SK-N-SH treated with all-trans-retinoic acid at 6 μM for 48 hours (cell line): ENCODE data around the gene DDA1.

Experiments
- ATAC-seq: fragments of 200-7000 bp; cut with Tn5 transposase; 3 replicates; pipeline ENCODE4 v1.9.1; 2020; ENCODE audit warnings: mild to moderate bottlenecking, moderate library complexity
- ARNTL ChIP-seq: fragments of 450-650 bp; formaldehyde crosslinking; IDR thresholded peaks from 2 replicates; pipeline ENCODE4 v1.5.0; 2020; ENCODE audit warnings: low read depth, mild to moderate bottlenecking, moderate library complexity, borderline replicate concordance
- BACH2 ChIP-seq: fragments of 250-450 bp; sonication (Bioruptor Pico); IDR thresholded peaks from 2 replicates; pipeline ENCODE4 v1.9.0; 2021; ENCODE audit warnings: mild to moderate bottlenecking, borderline replicate concordance
- CSDC2 ChIP-seq: fragments of 250-450 bp; sonication (Bioruptor Pico); IDR thresholded peaks from 2 replicates; pipeline ENCODE4 v1.5.0; 2020; ENCODE audit warnings: mild to moderate bottlenecking, moderate library complexity
- ESRRG ChIP-seq: fragments of 250-450 bp; sonication (Bioruptor Pico); IDR thresholded peaks from 2 replicates; pipeline ENCODE4 v1.6.1; 2021; ENCODE audit warnings: mild to moderate bottlenecking
- GLIS3 ChIP-seq: fragments of 250-450 bp; sonication (Bioruptor Pico); IDR thresholded peaks from 2 replicates; pipeline ENCODE4 v1.5.0; 2020; ENCODE audit warnings: mild to moderate bottlenecking, moderate library complexity
- ISL1 ChIP-seq: fragments of 250-450 bp; sonication (Bioruptor Pico); IDR thresholded peaks from 2 replicates; pipeline ENCODE4 v2.1.2; 2022; ENCODE audit warnings: mild to moderate bottlenecking, moderate library complexity
- OSR1 ChIP-seq: fragments of 250-450 bp; sonication (Bioruptor Pico); IDR thresholded peaks from 2 replicates; pipeline ENCODE4 v1.8.0; 2022; ENCODE audit warnings: moderate library complexity, mild to moderate bottlenecking, inconsistent platforms
- PPARA ChIP-seq: fragments of 250-450 bp; sonication (Bioruptor Pico); IDR thresholded peaks from 2 replicates; pipeline ENCODE4 v1.5.0; 2020; ENCODE audit warnings: mild to moderate bottlenecking, borderline replicate concordance
- RARB ChIP-seq: fragments of 250-450 bp; sonication (Bioruptor Pico); IDR thresholded peaks from 2 replicates; pipeline ENCODE4 v1.8.0; 2021; ENCODE audit warnings: mild to moderate bottlenecking, moderate library complexity
- SNAI2 ChIP-seq: fragments of 250-450 bp; sonication (Bioruptor Pico); IDR thresholded peaks from 2 replicates; pipeline ENCODE4 v1.5.0; 2020; ENCODE audit warnings: mild to moderate bottlenecking, moderate library complexity
- TCF4 ChIP-seq: fragments of 250-450 bp; sonication (Bioruptor Pico); IDR thresholded peaks from 2 replicates; pipeline ENCODE4 v1.8.0; 2021; ENCODE audit warnings: mild to moderate bottlenecking, moderate library complexity, borderline replicate concordance
- TOX ChIP-seq: fragments of 250-450 bp; sonication (Bioruptor Pico); IDR thresholded peaks from 2 replicates; pipeline ENCODE4 v1.8.0; 2021; ENCODE audit warnings: mild to moderate bottlenecking, moderate library complexity, borderline replicate concordance
- ZC3H10 ChIP-seq: fragments of 250-450 bp; sonication (Bioruptor Pico); IDR thresholded peaks from 2 replicates; pipeline ENCODE4 v1.5.1; 2021; ENCODE audit warnings: mild to moderate bottlenecking, moderate library complexity
- ZFP3 ChIP-seq: fragments of 250-450 bp; sonication (Bioruptor Pico); IDR thresholded peaks from 2 replicates; pipeline ENCODE4 v1.5.0; 2020; ENCODE audit warnings: mild to moderate bottlenecking, moderate library complexity
- ZFP30 ChIP-seq: fragments of 450-650 bp; formaldehyde crosslinking; IDR thresholded peaks from 2 replicates; pipeline ENCODE4 v1.5.0; 2022; ENCODE audit warnings: mild to moderate bottlenecking, moderate library complexity
- ZNF565 ChIP-seq: fragments of 450-650 bp; formaldehyde crosslinking; conservative IDR thresholded peaks from 2 replicates; pipeline ENCODE4 v1.5.0; 2020; ENCODE audit warnings: low read depth, mild to moderate bottlenecking, moderate library complexity
- ZNF8 ChIP-seq: fragments of 450-650 bp; formaldehyde crosslinking; IDR thresholded peaks from 2 replicates; pipeline ENCODE4 v1.5.0; 2020; ENCODE audit warnings: mild to moderate bottlenecking, moderate library complexity
- TF ChIP-seq, protein P1 (sequence below): fragments of 250-450 bp; sonication (Bioruptor Pico); IDR thresholded peaks from 2 replicates; pipeline ENCODE4 v1.5.1; 2021; ENCODE audit warnings: mild to moderate bottlenecking, moderate library complexity
- TF ChIP-seq, protein P2 (sequence below): fragments of 250-450 bp; sonication (Bioruptor Pico); IDR thresholded peaks from 2 replicates; pipeline ENCODE4 v1.5.1; 2020; ENCODE audit warnings: low read depth, mild to moderate bottlenecking, moderate library complexity
- TF ChIP-seq, protein P3 (sequence below): fragments of 250-450 bp; sonication (Bioruptor Pico); IDR thresholded peaks from 2 replicates; pipeline ENCODE4 v1.8.0; 2020; ENCODE audit warnings: mild to moderate bottlenecking, moderate library complexity, borderline replicate concordance
- TF ChIP-seq, protein P4 (sequence below): fragments of 250-450 bp; sonication (Bioruptor Pico); IDR thresholded peaks from 2 replicates; pipeline ENCODE4 v1.5.0; 2020; ENCODE audit warnings: mild to moderate bottlenecking, moderate library complexity

Gene DDA1

DNA sequence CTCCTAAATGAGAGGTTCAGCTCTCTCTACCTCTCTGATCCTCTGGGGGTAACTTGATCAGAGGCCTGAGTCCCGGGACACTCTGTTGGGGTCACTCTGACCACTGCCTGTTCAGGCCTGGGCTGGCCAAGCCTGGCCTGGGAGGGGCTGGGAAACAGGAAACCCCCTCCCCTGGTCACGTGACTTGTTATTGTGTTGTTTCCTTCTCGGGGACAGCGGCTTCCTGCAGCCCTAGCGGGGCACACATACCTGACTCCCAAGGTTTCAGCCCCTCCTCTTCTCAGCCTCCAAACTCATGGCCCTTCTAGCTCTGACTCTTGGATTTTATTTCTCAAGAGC, 44.8 kb upstream of the DDA1 start, which contains the start of gene USHBP1:
Gene USHBP1, minus strand, starts transcription at position 105 of the 339 bp plus-strand sequence. CDS start 446 bp downstream, outside the sequence.
- TF ChIP-seq GLIS3 (no peak), ISL1 (CRISPR knock-in tag) (no peak), ZFP30 (CRISPR knock-in tag) (no peak), OSR1 (CRISPR knock-in tag) (no peak), BACH2 (CRISPR knock-in tag) (no peak), TOX (CRISPR knock-in tag) (no peak), ZNF565 (CRISPR knock-in tag) (no peak), ZNF8 (CRISPR knock-in tag) (no peak), RARB (CRISPR knock-in tag) (no peak), PPARA (CRISPR knock-in tag) (no peak), ESRRG (CRISPR knock-in tag) (no peak), ZC3H10 (no peak), CSDC2 (CRISPR knock-in tag) (no peak), TCF4 (CRISPR knock-in tag) (no peak), ZFP3 (CRISPR knock-in tag) (no peak)
- TF ChIP-seq, protein P1, sequence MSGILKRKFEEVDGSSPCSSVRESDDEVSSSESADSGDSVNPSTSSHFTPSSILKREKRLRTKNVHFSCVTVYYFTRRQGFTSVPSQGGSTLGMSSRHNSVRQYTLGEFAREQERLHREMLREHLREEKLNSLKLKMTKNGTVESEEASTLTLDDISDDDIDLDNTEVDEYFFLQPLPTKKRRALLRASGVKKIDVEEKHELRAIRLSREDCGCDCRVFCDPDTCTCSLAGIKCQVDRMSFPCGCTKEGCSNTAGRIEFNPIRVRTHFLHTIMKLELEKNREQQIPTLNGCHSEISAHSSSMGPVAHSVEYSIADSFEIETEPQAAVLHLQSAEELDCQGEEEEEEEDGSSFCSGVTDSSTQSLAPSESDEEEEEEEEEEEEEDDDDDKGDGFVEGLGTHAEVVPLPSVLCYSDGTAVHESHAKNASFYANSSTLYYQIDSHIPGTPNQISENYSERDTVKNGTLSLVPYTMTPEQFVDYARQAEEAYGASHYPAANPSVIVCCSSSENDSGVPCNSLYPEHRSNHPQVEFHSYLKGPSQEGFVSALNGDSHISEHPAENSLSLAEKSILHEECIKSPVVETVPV = no peak
- TF ChIP-seq, protein P2, sequence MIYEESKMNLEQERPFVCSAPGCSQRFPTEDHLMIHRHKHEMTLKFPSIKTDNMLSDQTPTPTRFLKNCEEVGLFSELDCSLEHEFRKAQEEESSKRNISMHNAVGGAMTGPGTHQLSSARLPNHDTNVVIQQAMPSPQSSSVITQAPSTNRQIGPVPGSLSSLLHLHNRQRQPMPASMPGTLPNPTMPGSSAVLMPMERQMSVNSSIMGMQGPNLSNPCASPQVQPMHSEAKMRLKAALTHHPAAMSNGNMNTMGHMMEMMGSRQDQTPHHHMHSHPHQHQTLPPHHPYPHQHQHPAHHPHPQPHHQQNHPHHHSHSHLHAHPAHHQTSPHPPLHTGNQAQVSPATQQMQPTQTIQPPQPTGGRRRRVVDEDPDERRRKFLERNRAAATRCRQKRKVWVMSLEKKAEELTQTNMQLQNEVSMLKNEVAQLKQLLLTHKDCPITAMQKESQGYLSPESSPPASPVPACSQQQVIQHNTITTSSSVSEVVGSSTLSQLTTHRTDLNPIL (CRISPR knock-in tag) = no peak
- TF ChIP-seq, protein P3, sequence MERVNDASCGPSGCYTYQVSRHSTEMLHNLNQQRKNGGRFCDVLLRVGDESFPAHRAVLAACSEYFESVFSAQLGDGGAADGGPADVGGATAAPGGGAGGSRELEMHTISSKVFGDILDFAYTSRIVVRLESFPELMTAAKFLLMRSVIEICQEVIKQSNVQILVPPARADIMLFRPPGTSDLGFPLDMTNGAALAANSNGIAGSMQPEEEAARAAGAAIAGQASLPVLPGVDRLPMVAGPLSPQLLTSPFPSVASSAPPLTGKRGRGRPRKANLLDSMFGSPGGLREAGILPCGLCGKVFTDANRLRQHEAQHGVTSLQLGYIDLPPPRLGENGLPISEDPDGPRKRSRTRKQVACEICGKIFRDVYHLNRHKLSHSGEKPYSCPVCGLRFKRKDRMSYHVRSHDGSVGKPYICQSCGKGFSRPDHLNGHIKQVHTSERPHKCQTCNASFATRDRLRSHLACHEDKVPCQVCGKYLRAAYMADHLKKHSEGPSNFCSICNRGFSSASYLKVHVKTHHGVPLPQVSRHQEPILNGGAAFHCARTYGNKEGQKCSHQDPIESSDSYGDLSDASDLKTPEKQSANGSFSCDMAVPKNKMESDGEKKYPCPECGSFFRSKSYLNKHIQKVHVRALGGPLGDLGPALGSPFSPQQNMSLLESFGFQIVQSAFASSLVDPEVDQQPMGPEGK = no peak
- TF ChIP-seq, protein P4, sequence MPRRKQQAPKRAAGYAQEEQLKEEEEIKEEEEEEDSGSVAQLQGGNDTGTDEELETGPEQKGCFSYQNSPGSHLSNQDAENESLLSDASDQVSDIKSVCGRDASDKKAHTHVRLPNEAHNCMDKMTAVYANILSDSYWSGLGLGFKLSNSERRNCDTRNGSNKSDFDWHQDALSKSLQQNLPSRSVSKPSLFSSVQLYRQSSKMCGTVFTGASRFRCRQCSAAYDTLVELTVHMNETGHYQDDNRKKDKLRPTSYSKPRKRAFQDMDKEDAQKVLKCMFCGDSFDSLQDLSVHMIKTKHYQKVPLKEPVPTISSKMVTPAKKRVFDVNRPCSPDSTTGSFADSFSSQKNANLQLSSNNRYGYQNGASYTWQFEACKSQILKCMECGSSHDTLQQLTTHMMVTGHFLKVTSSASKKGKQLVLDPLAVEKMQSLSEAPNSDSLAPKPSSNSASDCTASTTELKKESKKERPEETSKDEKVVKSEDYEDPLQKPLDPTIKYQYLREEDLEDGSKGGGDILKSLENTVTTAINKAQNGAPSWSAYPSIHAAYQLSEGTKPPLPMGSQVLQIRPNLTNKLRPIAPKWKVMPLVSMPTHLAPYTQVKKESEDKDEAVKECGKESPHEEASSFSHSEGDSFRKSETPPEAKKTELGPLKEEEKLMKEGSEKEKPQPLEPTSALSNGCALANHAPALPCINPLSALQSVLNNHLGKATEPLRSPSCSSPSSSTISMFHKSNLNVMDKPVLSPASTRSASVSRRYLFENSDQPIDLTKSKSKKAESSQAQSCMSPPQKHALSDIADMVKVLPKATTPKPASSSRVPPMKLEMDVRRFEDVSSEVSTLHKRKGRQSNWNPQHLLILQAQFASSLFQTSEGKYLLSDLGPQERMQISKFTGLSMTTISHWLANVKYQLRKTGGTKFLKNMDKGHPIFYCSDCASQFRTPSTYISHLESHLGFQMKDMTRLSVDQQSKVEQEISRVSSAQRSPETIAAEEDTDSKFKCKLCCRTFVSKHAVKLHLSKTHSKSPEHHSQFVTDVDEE (CRISPR knock-in tag) = no peak
- TF ChIP-seq, all 23 proteins: peak for 0
- ATAC-seq = no peak

DNA sequence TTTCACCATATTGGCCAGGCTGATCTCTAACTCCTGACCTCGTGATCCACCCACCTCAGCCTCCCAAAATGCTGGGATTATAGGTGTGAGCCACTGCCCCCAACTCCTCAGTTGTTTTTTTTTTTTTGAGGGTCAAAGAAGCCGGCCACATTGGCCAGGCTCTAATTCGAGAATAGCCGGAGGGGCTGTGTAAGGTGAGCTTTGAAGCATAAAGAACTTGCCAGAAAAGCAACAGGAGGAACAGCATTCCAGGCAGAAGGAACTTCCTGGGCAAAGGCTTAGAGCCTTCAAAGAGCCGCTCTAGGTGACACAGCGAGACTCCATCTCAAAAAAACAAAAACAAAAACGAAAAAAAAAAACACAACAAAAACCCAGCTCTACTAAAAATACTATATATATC, 43.3 kb upstream of the DDA1 start:
- TF ChIP-seq, protein P2 (CRISPR knock-in tag) = no peak
- no peak for TF ChIP-seq ARNTL (CRISPR knock-in tag)
- no peak for TF ChIP-seq ZNF8 (CRISPR knock-in tag)
- TF ChIP-seq ZFP30 (CRISPR knock-in tag) = no peak
- TF ChIP-seq, protein P4 (CRISPR knock-in tag) = no peak
- TF ChIP-seq, protein P3 = no peak
- TF ChIP-seq PPARA (CRISPR knock-in tag) = no peak
- TF ChIP-seq ISL1 (CRISPR knock-in tag) = no peak
- no peak for TF ChIP-seq ZFP3 (CRISPR knock-in tag)
- TF ChIP-seq OSR1 (CRISPR knock-in tag) = no peak
- no peak for TF ChIP-seq CSDC2 (CRISPR knock-in tag)
- TF ChIP-seq ZNF565 (CRISPR knock-in tag) = no peak
- no peak for TF ChIP-seq SNAI2 (CRISPR knock-in tag)
- TF ChIP-seq, protein P1 = no peak
- TF ChIP-seq ESRRG (CRISPR knock-in tag) = no peak
- ATAC-seq = no peak
